Tongue (tissue), 2 donors: ENCODE data around the gene HTR2B. TPM values are rescaled to one million over a fixed set of nuclear protein-coding genes. Genes with fewer than 3 reads are reported as not detected.
A peak's percentile ranks its signal among the peaks of the same experiment; 100 is the strongest.
"Not testable (repeated sequence)": the region's sequence is repeated elsewhere in the genome, so short reads cannot be mapped to it uniquely, and the experiment has no call there.

Experiments
- DNase-seq: peaks from one replicate; pipeline ENCODE4 v3.0.0-alpha.2; 2015
- total RNA-seq: library from RNA; depleted of rRNA; stranded (reverse); fragments of >200 nt; gene quantifications from one replicate; pipeline ENCODE4 v1.2.3, GENCODE V29; 2014

HTR2B gene
- 0.31 TPM for total RNA-seq

- DNase-seq: peak; percentile 40
Measured at GRCh38 chr2:231124838-231125568, at the start of gene HTR2B. HTR2B (minus strand) TSS chr2:231125042; CDS start chr2:231123764, 1,278 bp downstream.

- DNase-seq: no peak
Measured at GRCh38 chr2:231174211-231174651, 49.4 kb upstream of the HTR2B start.

GRCh38 chr2:231172025-231172424, 47.2 kb upstream of the HTR2B start:
- DNase-seq: no peak

GRCh38 chr2:231170055-231170454, 45.2 kb upstream of the HTR2B start:
- DNase-seq: peak; percentile 25

GRCh38 chr2:231169488-231169887, 44.6 kb upstream of the HTR2B start:
- peak; percentile 47 for DNase-seq

- no peak for DNase-seq
Measured at GRCh38 chr2:231168460-231169139, 43.8 kb upstream of the HTR2B start.

- DNase-seq: no peak
Measured at GRCh38 chr2:231167745-231168459, 43.1 kb upstream of the HTR2B start.

GRCh38 chr2:231163414-231164095, 38.7 kb upstream of the HTR2B start:
- no peak for DNase-seq

GRCh38 chr2:231163011-231163410, 38.2 kb upstream of the HTR2B start:
- DNase-seq: no peak

- DNase-seq: no peak
Measured at GRCh38 chr2:231161877-231162329, 37.1 kb upstream of the HTR2B start.

- DNase-seq: no peak
Measured at GRCh38 chr2:231161252-231161839, 36.5 kb upstream of the HTR2B start.

- no peak for DNase-seq
Measured at GRCh38 chr2:231160701-231161100, 35.9 kb upstream of the HTR2B start.

GRCh38 chr2:231159306-231159705, 34.5 kb upstream of the HTR2B start:
- DNase-seq: no peak

- DNase-seq: no peak
Measured at GRCh38 chr2:231152800-231153557, 28.1 kb upstream of the HTR2B start.

- no peak for DNase-seq
Measured at GRCh38 chr2:231146665-231147064, 21.8 kb upstream of the HTR2B start.

- DNase-seq: no peak
Measured at GRCh38 chr2:231144896-231145295, 20.1 kb upstream of the HTR2B start.

- DNase-seq: not testable (repeated sequence)
Measured at GRCh38 chr2:231140808-231141207, 16.0 kb upstream of the HTR2B start.

- no peak for DNase-seq
Measured at GRCh38 chr2:231139796-231140195, 15.0 kb upstream of the HTR2B start.

- peak; percentile 76 for DNase-seq
Measured at GRCh38 chr2:231138699-231139098, 13.9 kb upstream of the HTR2B start.

GRCh38 chr2:231134910-231135655, 10.2 kb upstream of the HTR2B start:
- DNase-seq: no peak
